ENCODE measurements around the gene CACNA1I. TPM values are rescaled to one million over a fixed set of nuclear protein-coding genes. Genes with fewer than 3 reads are reported as not detected.

The CACNA1I gene
- total RNA-seq, 6 experiments from 2014 or later = not detected

DNA sequence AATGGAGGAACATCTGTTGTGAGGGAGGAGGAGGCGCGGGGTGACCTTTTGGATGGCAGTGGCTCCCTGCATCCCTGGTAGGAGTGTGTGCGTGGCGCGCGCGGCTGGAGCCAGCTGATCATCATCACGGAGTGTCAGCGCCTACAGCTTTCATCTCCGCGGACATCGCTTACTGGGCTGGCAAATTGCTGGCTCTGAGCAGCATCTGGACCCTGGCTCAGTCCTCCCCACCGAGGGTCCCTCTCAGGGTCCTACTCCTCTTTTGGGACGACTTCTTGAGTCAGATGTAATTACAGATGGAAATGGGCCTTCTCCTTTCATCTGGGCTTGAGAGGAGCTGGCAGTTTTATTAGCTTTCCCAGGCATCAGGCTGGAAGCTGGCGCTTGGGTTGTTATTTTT is 85.3 kb downstream of the CACNA1I start:
- Mint-ChIP-seq H3K36me3 (ENCODE audit: low read depth) (no peaks in the 10 kb centered on the region), H3K4me3 (no peak overlapping the region), H3K27ac (no peak overlapping the region), H3K4me1 (ENCODE audit: low read depth) (no peaks in the 10 kb centered on the region), H3K27me3 (ENCODE audit: insufficient read depth) (peaks cover 35% of the 10 kb centered on the region), H3K9me3 (no peaks in the 10 kb centered on the region)
- TF ChIP-seq CTCF (IDR thresholded peaks at IDR 0.05) = no peak
- no peak for DNase-seq

- Mint-ChIP-seq H3K36me3 (ENCODE audit: low read depth) (no peaks in the 10 kb centered on the region), H3K4me3 (no peak overlapping the region), H3K27ac (no peak overlapping the region), H3K4me1 (ENCODE audit: low read depth) (no peaks in the 10 kb centered on the region), H3K27me3 (ENCODE audit: insufficient read depth) (peaks cover 39% of the 10 kb centered on the region), H3K9me3 (no peaks in the 10 kb centered on the region)
- no peak for DNase-seq
- no peak for TF ChIP-seq CTCF (IDR thresholded peaks at IDR 0.05)
Observed at GRCh38 chr22:39656495-39657490, 86.2 kb downstream of the CACNA1I start.

GRCh38 chr22:39658367-39658766 is 87.8 kb downstream of the CACNA1I start:
- TF ChIP-seq CTCF (IDR thresholded peaks at IDR 0.05) = no peak
- H3K27ac Mint-ChIP-seq = no peak overlapping the region
- no peaks in the 10 kb centered on the region for H3K9me3 Mint-ChIP-seq
- H3K27me3 Mint-ChIP-seq (ENCODE audit: insufficient read depth) = peaks cover 37% of the 10 kb centered on the region
- H3K36me3 Mint-ChIP-seq (ENCODE audit: low read depth) = no peaks in the 10 kb centered on the region
- no peak overlapping the region for H3K4me3 Mint-ChIP-seq
- no peak for DNase-seq
- no peaks in the 10 kb centered on the region for H3K4me1 Mint-ChIP-seq (ENCODE audit: low read depth)

- peaks cover 38% of the 10 kb centered on the region for H3K27me3 Mint-ChIP-seq (ENCODE audit: insufficient read depth)
- no peaks in the 10 kb centered on the region for H3K9me3 Mint-ChIP-seq
Observed at GRCh38 chr22:39658806-39659463, 88.4 kb downstream of the CACNA1I start.

GRCh38 chr22:39661501-39661841 is 90.9 kb downstream of the CACNA1I start:
- Mint-ChIP-seq H3K9me3 (no peaks in the 10 kb centered on the region), H3K4me3 (no peak overlapping the region), H3K36me3 (ENCODE audit: low read depth) (no peaks in the 10 kb centered on the region), H3K27ac (no peak overlapping the region), H3K27me3 (ENCODE audit: insufficient read depth) (peaks cover 33% of the 10 kb centered on the region), H3K4me1 (ENCODE audit: low read depth) (no peaks in the 10 kb centered on the region)
- DNase-seq = no peak
- TF ChIP-seq CTCF (IDR thresholded peaks at IDR 0.05) = no peak

More at GRCh38 chr22:39658806-39659463, 88.4 kb downstream of the CACNA1I start:
- TF ChIP-seq CTCF (IDR thresholded peaks at IDR 0.05) = no peak
- no peaks in the 10 kb centered on the region for H3K36me3 Mint-ChIP-seq (ENCODE audit: low read depth)
- H3K27ac Mint-ChIP-seq = no peak overlapping the region
- no peak for DNase-seq
- no peaks in the 10 kb centered on the region for H3K4me1 Mint-ChIP-seq (ENCODE audit: low read depth)
- H3K4me3 Mint-ChIP-seq = no peak overlapping the region
